Measurements from ENCODE around the gene PALS2. TPM values are rescaled to one million over a fixed set of nuclear protein-coding genes. Genes with fewer than 3 reads are reported as not detected.
A peak's percentile ranks its signal among the peaks of the same experiment; 100 is the strongest.

PALS2 gene
- total and polyA plus RNA-seq, 8 donors, result 0.58 to 27.0 (median 5.4) TPM

GRCh38 chr7:24572393-24572996, 757 bp upstream of the PALS2 start:
- Histone ChIP-seq H3K36me3 (no peaks in the 10 kb centered on the region), H3K27ac (peak overlapping the region; percentile 69 to 86 (median 83)), H3K9me3 (no peaks in the 10 kb centered on the region), H3K27me3 (peaks cover 0 to 52% (median 8%) of the 10 kb centered on the region in 3 donors), H3K4me1 (peaks cover 4 to 21% (median 17%) of the 10 kb centered on the region in 4 donors), H3K4me3 (peak overlapping the region; percentile 76 to 90 (median 82))
- TF ChIP-seq CTCF (IDR thresholded peaks at IDR 0.05), result no peak
- intact Hi-C loops (cut with DNase I; ENCODE audit: low total_unique reads), result no loop called here
- DNase-seq, result no peak
- WGBS, 5 donors, result 3 to 6% (median 4%) methylated on average over 15 to 16 of the region's 16 CpGs

- WGBS, 5 donors, result 0 to 1% (median 1%) methylated on average over 14 to 101 of the region's 101 CpGs
- H3K27ac ChIP-seq, result peak overlapping the region; percentile 69 to 86 (median 83)
- H3K27me3 ChIP-seq, result peaks cover 0 to 45% (median 2%) of the 10 kb centered on the region in 3 donors
- no peaks in the 10 kb centered on the region for H3K9me3 ChIP-seq
- TF ChIP-seq CTCF (IDR thresholded peaks at IDR 0.05) (no peak), POLR2A (IDR thresholded peaks at IDR 0.05) (no peak), EP300 (IDR thresholded peaks at IDR 0.05) (no peak), POLR2AphosphoS5 (IDR thresholded peaks at IDR 0.05) (no peak)
- intact Hi-C loops (cut with DNase I; ENCODE audit: low total_unique reads), result no loop called here
- H3K4me1 ChIP-seq, result peaks cover 4 to 21% (median 17%) of the 10 kb centered on the region in 4 donors
- H3K4me3 ChIP-seq, result peak overlapping the region; percentile 76 to 90 (median 82)
- DNase-seq, result peak; percentile 42 to 75
- no peaks in the 10 kb centered on the region for H3K36me3 ChIP-seq
These were observed 494 bp downstream of the PALS2 start for GRCh38 chr7:24573554-24574338.

- Histone ChIP-seq H3K27me3 (peaks cover 0 to 39% (median 0%) of the 10 kb centered on the region in 3 donors), H3K4me1 (peaks cover 4 to 21% (median 17%) of the 10 kb centered on the region in 4 donors), H3K4me3 (peak overlapping the region; percentile 76 to 90 (median 82)), H3K9me3 (no peaks in the 10 kb centered on the region), H3K36me3 (no peaks in the 10 kb centered on the region), H3K27ac (peak overlapping the region in 4 of 5 donors; percentile 52 to 86 (median 74))
- WGBS, 5 donors, result 11 to 18% (median 14%) methylated on average over 11 of the region's 11 CpGs
- DNase-seq, result no peak
- intact Hi-C loops (cut with DNase I; ENCODE audit: low total_unique reads), result no loop called here
- TF ChIP-seq CTCF (IDR thresholded peaks at IDR 0.05) (no peak), POLR2A (IDR thresholded peaks at IDR 0.05) (no peak), POLR2AphosphoS5 (IDR thresholded peaks at IDR 0.05) (no peak), EP300 (IDR thresholded peaks at IDR 0.05) (no peak)
These were observed 1.1 kb downstream of the PALS2 start for GRCh38 chr7:24574386-24574785.

- 83 to 95% (median 85%) methylated on average over 4 of the region's 4 CpGs for WGBS, 5 donors
- Histone ChIP-seq H3K27ac (no peak overlapping the region), H3K36me3 (no peaks in the 10 kb centered on the region), H3K4me1 (peaks cover 4 to 21% (median 17%) of the 10 kb centered on the region in 4 donors), H3K9me3 (no peaks in the 10 kb centered on the region), H3K4me3 (peak overlapping the region in 2 of 4 donors; percentile 83 to 90), H3K27me3 (peaks cover 0 to 34% (median 0%) of the 10 kb centered on the region in 3 donors)
- no peak for TF ChIP-seq EP300 (IDR thresholded peaks at IDR 0.05)
- no peak for TF ChIP-seq POLR2AphosphoS5 (IDR thresholded peaks at IDR 0.05)
- no peak for TF ChIP-seq POLR2A (IDR thresholded peaks at IDR 0.05)
- no peak for TF ChIP-seq CTCF (IDR thresholded peaks at IDR 0.05)
- intact Hi-C loops (cut with DNase I; ENCODE audit: low total_unique reads), result no loop called here
- no peak for DNase-seq
These were observed 1.7 kb downstream of the PALS2 start for GRCh38 chr7:24574950-24575349.

All from stomach (tissue), 9 donors.